GM21367 (cell line): ENCODE measurements around the gene PLSCR5.

Experiments
- ATAC-seq: cut with Tn5 transposase; IDR thresholded peaks from one replicate; pipeline ENCODE4 v1.9.1; 2021; ENCODE audit not compliant: unreplicated experiment

Gene PLSCR5

GRCh38 chr3:146544929-146545528, 60.1 kb downstream of the PLSCR5 start:
- ATAC-seq, result no peak

- ATAC-seq, result peak; percentile 85
Observed at GRCh38 chr3:146544002-146544928, 60.9 kb downstream of the PLSCR5 start, which contains the start of gene PLSCR1. Gene PLSCR1, minus strand, starts transcription at chr3:146544607. Its CDS starts 8,055 bp downstream, at chr3:146536552.

GRCh38 chr3:146543461-146544001, 61.6 kb downstream of the PLSCR5 start:
- ATAC-seq, result peak; percentile 9

- no peak for ATAC-seq
Observed at GRCh38 chr3:146542978-146543377, 62.2 kb downstream of the PLSCR5 start.

DNA sequence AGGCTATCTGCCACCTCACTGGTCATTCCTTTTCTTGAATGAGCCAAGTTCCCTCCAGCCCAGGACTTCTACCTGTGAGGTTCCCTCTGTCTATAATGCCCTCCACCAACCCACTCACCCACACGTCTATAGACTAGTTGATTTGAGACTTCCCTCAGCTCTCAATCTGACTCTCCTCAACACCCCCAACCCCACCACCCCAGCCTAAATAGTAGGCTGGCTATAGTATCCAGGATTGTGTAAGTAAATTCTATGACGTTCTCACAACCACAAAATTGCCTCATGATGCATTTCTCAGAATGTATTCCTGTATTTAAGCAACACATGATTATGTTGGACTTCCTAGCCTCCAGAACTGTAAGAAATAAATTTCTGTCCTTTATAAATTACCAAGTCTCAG, 63.0 kb downstream of the PLSCR5 start:
- no peak for ATAC-seq

DNA sequence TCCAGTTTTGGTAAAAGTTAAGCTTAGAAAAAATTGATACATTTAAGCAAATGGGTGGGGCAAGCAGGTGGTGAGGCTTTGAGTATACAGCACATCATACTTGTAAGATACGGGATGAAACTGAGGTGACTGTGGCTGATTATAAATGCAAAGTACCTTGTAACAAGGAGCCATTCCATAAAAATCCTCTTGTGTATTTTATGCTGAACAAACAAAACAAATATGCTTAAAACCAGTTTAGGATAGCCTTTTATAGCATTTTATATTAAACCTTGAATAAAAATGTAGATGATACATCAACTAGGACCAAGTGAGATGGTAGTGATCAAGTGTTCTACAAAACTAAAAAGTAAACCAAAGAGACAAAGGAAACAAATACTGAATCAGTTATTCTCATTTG, 64.2 kb downstream of the PLSCR5 start:
- ATAC-seq, result no peak

DNA sequence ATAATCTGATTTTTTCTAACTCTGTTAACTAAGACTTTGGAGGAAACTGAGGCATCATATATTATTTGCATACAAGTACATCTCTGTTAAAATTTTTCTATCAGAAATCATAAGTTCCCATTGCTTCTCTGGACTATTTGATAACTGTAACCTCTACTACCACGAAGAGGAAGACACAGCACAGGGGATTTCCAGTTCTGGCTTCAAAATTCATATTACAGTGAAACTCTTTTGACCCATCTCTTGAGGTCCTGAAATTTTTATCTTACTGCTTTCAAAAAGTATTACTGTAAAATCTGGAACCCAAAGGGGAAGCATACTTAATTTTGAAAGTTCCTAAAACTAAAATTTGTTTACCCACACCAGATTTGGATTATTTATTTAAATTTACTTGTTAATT, 64.9 kb downstream of the PLSCR5 start:
- no peak for ATAC-seq

GRCh38 chr3:146539315-146539714, 65.8 kb downstream of the PLSCR5 start:
- ATAC-seq, result no peak

GRCh38 chr3:146537603-146538002, 67.5 kb downstream of the PLSCR5 start:
- no peak for ATAC-seq

DNA sequence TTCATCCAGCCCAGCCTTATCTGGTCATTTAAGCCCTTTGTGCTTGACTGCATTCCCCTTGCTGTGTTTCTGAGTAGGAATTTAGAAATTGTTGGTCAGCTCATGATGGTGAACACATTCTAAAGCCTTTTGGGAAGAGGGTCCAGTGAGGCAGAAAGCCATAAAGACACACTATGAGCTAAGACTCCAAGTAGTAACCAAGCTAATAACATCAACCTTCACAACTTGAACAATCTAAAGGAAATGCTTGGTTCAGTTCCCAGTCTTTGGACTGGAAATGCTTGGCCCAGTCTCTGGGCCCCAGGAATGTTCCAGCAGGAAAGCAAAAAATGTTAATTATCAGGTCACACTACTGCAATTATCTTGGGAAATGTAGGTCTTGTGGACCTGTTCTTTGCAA, 68.5 kb downstream of the PLSCR5 start:
- no peak for ATAC-seq
